Kidney (tissue), 14 donors: ENCODE measurements around the gene DCAF11. TPM values are rescaled to one million over a fixed set of nuclear protein-coding genes. Genes with fewer than 3 reads are reported as not detected.
A peak's percentile ranks its signal among the peaks of the same experiment; 100 is the strongest.

Source experiments
- DNase-seq, 5 donors: peaks; one replicate each; pipeline ENCODE4 v3.0.0-alpha.2; 2013 to 2020
- FAIRE-seq: peaks from 2 replicates; lab custom pipeline; 2012; peaks lifted over from hg19 to GRCh38; lab: Jason Lieb, UNC
- H3K27ac ChIP-seq, 2 donors: one replicate each; pipeline ENCODE4 v1.7.0; 2013; ENCODE audit warnings: low read depth in 2 of 2, low read length in 2 of 2, inconsistent platforms in 1 of 2
- H3K27me3 ChIP-seq: one replicate; pipeline ENCODE4 v1.7.1; 2013; ENCODE audit warnings: low read length, inconsistent platforms; ENCODE audit not compliant: control insufficient read depth, insufficient read depth
- H3K36me3 ChIP-seq, 3 donors: one replicate each; pipeline versions ENCODE4 v1.7.0 to v1.7.1; 2013; ENCODE audit warnings: low read length in 3 of 3, control low read depth in 1 of 3, inconsistent platforms in 1 of 3; ENCODE audit not compliant: insufficient read depth in 3 of 3, control insufficient read depth in 2 of 3
- H3K4me1 ChIP-seq, 3 donors: one replicate each; pipeline versions ENCODE4 v1.7.0 to v1.7.1; 2013; ENCODE audit warnings: low read length in 3 of 3, inconsistent platforms in 1 of 3, low read depth in 1 of 3; ENCODE audit not compliant: control insufficient read depth in 2 of 3, insufficient read depth in 2 of 3
- H3K4me3 ChIP-seq, 3 donors: one replicate each; pipeline versions ENCODE4 v1.7.0 to v1.8.1; 2013; ENCODE audit warnings: low read length in 3 of 3, control low read depth in 1 of 3, inconsistent platforms in 1 of 3
- H3K9ac ChIP-seq, 3 donors: one replicate each; pipeline versions ENCODE4 v1.7.0 to v1.7.1; 2013; ENCODE audit warnings: low read length in 3 of 3, control low read depth in 1 of 3, inconsistent platforms in 1 of 3
- H3K9me3 ChIP-seq, 3 donors: one replicate each; pipeline versions ENCODE4 v1.7.0 to v1.7.1; 2013; ENCODE audit warnings: low read length in 3 of 3, control low read depth in 1 of 3, inconsistent platforms in 1 of 3; ENCODE audit not compliant: control insufficient read depth in 2 of 3, insufficient read depth in 1 of 3
- CTCF ChIP-seq: IDR thresholded peaks from 3 replicates; pipeline ENCODE4 v1.5.1; 2012; ENCODE audit warnings: mild to moderate bottlenecking, moderate library complexity, borderline replicate concordance; ENCODE audit not compliant: insufficient read depth; ENCODE audit errors: extremely low read depth
- intact Hi-C: fragments of 100-400 bp; cut with DNase I; formaldehyde crosslinking; loops from one replicate; pipeline ENCODE4 v1.11.1; 2022
- polyA plus RNA-seq: library from polyadenylated mRNA; stranded (reverse); fragments of 350-450 nt; fragmentation: Illumina TruSeq; extraction: RNeasy Lipid Tissue Mini Kit (QIAGEN cat#74804); gene quantifications from one replicate; pipeline ENCODE4 v1.2.3, GENCODE V29; 2014; ENCODE audit warnings: low read depth, low replicate concordance; ENCODE audit not compliant: insufficient read depth
- total RNA-seq: library from RNA; stranded (reverse); fragmentation: NEBNext Ultra II Directional; extraction: Animal tissue kit (Norgen Biotek cat#: 25700); gene quantifications from one replicate; pipeline ENCODE4 v1.2.1, GENCODE V29; 2021
- donor health status: control.
- donor health status: control.
- donor health status: control.
- donor health status: control.
- donor health status: control.
- donor health status: DM: yes; HTN: yes; CAD: no.
- donor health status: Normal renal cell carcinoma (clear cell type).

DCAF11 gene
- total and polyA plus RNA-seq, 2 donors from 2014 or later = 69.4 to 81.1 TPM

- H3K27me3 ChIP-seq = no peaks in the 10 kb centered on the region
- no peak for TF ChIP-seq CTCF
- DNase-seq (no peak), FAIRE-seq (no peak)
- intact Hi-C loops = no loop called here
- H3K9ac ChIP-seq = peak overlapping the region in 1 of 3 donors; percentile 9
- H3K4me1 ChIP-seq = peaks cover 2 to 35% (median 11%) of the 10 kb centered on the region in 3 donors
- no peak overlapping the region for H3K27ac ChIP-seq
- peaks cover under 1 to 4% (median 3%) of the 10 kb centered on the region in 3 donors for H3K36me3 ChIP-seq
- no peaks in the 10 kb centered on the region for H3K9me3 ChIP-seq
- no peak overlapping the region for H3K4me3 ChIP-seq
These were observed 29.9 kb downstream of the DCAF11 start for GRCh38 chr14:24144451-24144850.

GRCh38 chr14:24145219-24145618 is 30.6 kb downstream of the DCAF11 start:
- Histone ChIP-seq H3K27ac (no peak overlapping the region), H3K4me1 (peaks cover 2 to 32% (median 11%) of the 10 kb centered on the region in 3 donors), H3K9me3 (no peaks in the 10 kb centered on the region), H3K9ac (no peak overlapping the region), H3K27me3 (no peaks in the 10 kb centered on the region), H3K36me3 (peaks cover 4 to 11% (median 10%) of the 10 kb centered on the region in 3 donors), H3K4me3 (peak overlapping the region in 1 of 3 donors; percentile 94)
- FAIRE-seq (no peak), DNase-seq (peak in 1 of 5 donors; percentile 18)
- no peak for TF ChIP-seq CTCF
- intact Hi-C loops = no loop called here

- intact Hi-C loops = no loop called here
- no peak for DNase-seq
- Histone ChIP-seq H3K9ac (peak overlapping the region; percentile 50 to 92 (median 72)), H3K36me3 (peaks cover 4 to 17% (median 15%) of the 10 kb centered on the region in 3 donors), H3K9me3 (no peaks in the 10 kb centered on the region), H3K27me3 (no peaks in the 10 kb centered on the region), H3K4me3 (peak overlapping the region; percentile 84 to 94 (median 87)), H3K4me1 (peaks cover 2 to 29% (median 11%) of the 10 kb centered on the region in 3 donors), H3K27ac (peak overlapping the region; percentile 91 to 98)
- no peak for TF ChIP-seq CTCF
- no peak for FAIRE-seq
These were observed 31.3 kb downstream of the DCAF11 start for GRCh38 chr14:24145690-24146452.
